Keratinocyte (primary cell): ENCODE results near the gene ZBTB43.

Experiments used
- CTCF ChIP-seq, 3 experiments: IDR thresholded peaks in 1 of 3; conservative IDR thresholded peaks in 1 of 3; optimal IDR thresholded peaks in 1 of 3; 2 replicates in 2 of 3; 3 replicates in 1 of 3; pipeline versions ENCODE3 to v1.5.1; 2011; ENCODE audit warnings: low read length in 3 of 3, mild to moderate bottlenecking in 3 of 3, moderate library complexity in 2 of 3, control low read depth in 1 of 3, inconsistent platforms in 1 of 3; ENCODE audit not compliant: insufficient read depth in 2 of 3; ENCODE audit errors: extremely low read depth in 1 of 3
- EZH2 ChIP-seq: IDR thresholded peaks from one replicate; pipeline ENCODE4 v1.6.1; 2012; ENCODE audit warnings: inconsistent platforms, mild to moderate bottlenecking, low read length, moderate library complexity

GRCh38 chr9:126827227-126827626, 22.4 kb downstream of the ZBTB43 start:
- TF ChIP-seq CTCF (optimal IDR thresholded peaks at IDR 0.05 in 1 of 3, IDR thresholded peaks at IDR 0.05 in 1 of 3, conservative IDR thresholded peaks at IDR 0.05 in 1 of 3; ENCODE audit: extremely low read depth in 1 of 3, insufficient read depth in 2 of 3, low read length in 3 of 3): no peak
- TF ChIP-seq EZH2: no peak
